COLO668 (cell line): ENCODE data around the gene GALNTL6.

ENCODE experiments used
- DNase-seq: peaks from one replicate; lab custom pipeline; 2025; ENCODE audit not compliant: unreplicated experiment; lab: John Stamatoyannopoulos, UW

GALNTL6 gene

GRCh38 chr4:171876636-171877035 lies 63.4 kb downstream of the GALNTL6 start:
- no peak for DNase-seq

- no peak for DNase-seq
These were observed 66.9 kb downstream of the GALNTL6 start for GRCh38 chr4:171880136-171880535.

- DNase-seq, result no peak
These were observed 76.5 kb downstream of the GALNTL6 start for GRCh38 chr4:171889681-171890080.

- DNase-seq, result no peak
These were observed 77.8 kb downstream of the GALNTL6 start for GRCh38 chr4:171891038-171891437.

- no peak for DNase-seq
These were observed 83.2 kb downstream of the GALNTL6 start for GRCh38 chr4:171896426-171896825.

- no peak for DNase-seq
These were observed 106.1 kb downstream of the GALNTL6 start for GRCh38 chr4:171919314-171919713.

- DNase-seq, result no peak
These were observed 107.7 kb downstream of the GALNTL6 start for GRCh38 chr4:171920901-171921300.

GRCh38 chr4:171924746-171925376 lies 111.7 kb downstream of the GALNTL6 start:
- no peak for DNase-seq

- DNase-seq, result no peak
These were observed 115.1 kb downstream of the GALNTL6 start for GRCh38 chr4:171928336-171928735.

- DNase-seq, result no peak
These were observed 116.3 kb downstream of the GALNTL6 start for GRCh38 chr4:171929477-171929876.

GRCh38 chr4:171929907-171930306 lies 116.7 kb downstream of the GALNTL6 start:
- no peak for DNase-seq

GRCh38 chr4:171932238-171932637 lies 119.0 kb downstream of the GALNTL6 start:
- DNase-seq, result no peak

- no peak for DNase-seq
These were observed 127.5 kb downstream of the GALNTL6 start for GRCh38 chr4:171940656-171941055.

- DNase-seq, result no peak
These were observed 134.2 kb downstream of the GALNTL6 start for GRCh38 chr4:171947400-171947799.

GRCh38 chr4:171948038-171948437 lies 134.8 kb downstream of the GALNTL6 start:
- DNase-seq, result no peak

- no peak for DNase-seq
These were observed 141.4 kb downstream of the GALNTL6 start for GRCh38 chr4:171954650-171955049.

GRCh38 chr4:171956678-171957077 lies 143.5 kb downstream of the GALNTL6 start:
- no peak for DNase-seq

GRCh38 chr4:171962110-171962509 lies 148.9 kb downstream of the GALNTL6 start:
- no peak for DNase-seq

GRCh38 chr4:171966356-171966755 lies 153.2 kb downstream of the GALNTL6 start:
- no peak for DNase-seq

GRCh38 chr4:171978216-171978615 lies 165.0 kb downstream of the GALNTL6 start:
- no peak for DNase-seq

- no peak for DNase-seq
These were observed 166.3 kb downstream of the GALNTL6 start for GRCh38 chr4:171979461-171979860.

- no peak for DNase-seq
These were observed 168.0 kb downstream of the GALNTL6 start for GRCh38 chr4:171981185-171981584.
